ENCODE data around the gene SEZ6.

Gene SEZ6

GRCh38 chr17:28975646-28976045 lies 30.2 kb downstream of the SEZ6 start:
- DNase-seq (ENCODE audit: low read depth) = no peak

- no peak for DNase-seq (ENCODE audit: low read depth)
Observed at GRCh38 chr17:28975031-28975430, 30.8 kb downstream of the SEZ6 start.

- no peak for DNase-seq (ENCODE audit: low read depth)
Observed at GRCh38 chr17:28974451-28974850, 31.4 kb downstream of the SEZ6 start.

- no peak for DNase-seq (ENCODE audit: low read depth)
Observed at GRCh38 chr17:28973425-28973824, 32.4 kb downstream of the SEZ6 start.

- no peak for DNase-seq (ENCODE audit: low read depth)
Observed at GRCh38 chr17:28972437-28972836, 33.4 kb downstream of the SEZ6 start.

- DNase-seq (ENCODE audit: low read depth) = no peak
Observed at GRCh38 chr17:28970879-28971278, 35.0 kb downstream of the SEZ6 start.

- DNase-seq (ENCODE audit: low read depth) = no peak
Observed at GRCh38 chr17:28969706-28970393, 36.0 kb downstream of the SEZ6 start.

GRCh38 chr17:28968914-28969295 lies 36.9 kb downstream of the SEZ6 start:
- DNase-seq (ENCODE audit: low read depth) = no peak

GRCh38 chr17:28968231-28968913 lies 37.5 kb downstream of the SEZ6 start:
- DNase-seq (ENCODE audit: low read depth) = no peak

GRCh38 chr17:28967221-28968135 lies 38.4 kb downstream of the SEZ6 start:
- no peak for DNase-seq (ENCODE audit: low read depth)

GRCh38 chr17:28963841-28964240 lies 42.0 kb downstream of the SEZ6 start:
- DNase-seq (ENCODE audit: low read depth) = no peak

- no peak for DNase-seq (ENCODE audit: low read depth)
Observed at GRCh38 chr17:28963055-28963611, 42.7 kb downstream of the SEZ6 start.

- no peak for DNase-seq (ENCODE audit: low read depth)
Observed at GRCh38 chr17:28961391-28961790, 44.4 kb downstream of the SEZ6 start.

- DNase-seq (ENCODE audit: low read depth) = no peak
Observed at GRCh38 chr17:28960256-28961061, 45.4 kb downstream of the SEZ6 start.

- no peak for DNase-seq (ENCODE audit: low read depth)
Observed at GRCh38 chr17:28959471-28959871, 46.4 kb downstream of the SEZ6 start.

- no peak for DNase-seq (ENCODE audit: low read depth)
Observed at GRCh38 chr17:28958820-28959455, 46.9 kb downstream of the SEZ6 start.

GRCh38 chr17:28957992-28958355 lies 47.9 kb downstream of the SEZ6 start:
- no peak for DNase-seq (ENCODE audit: low read depth)

GRCh38 chr17:28957277-28957991 lies 48.4 kb downstream of the SEZ6 start:
- no peak for DNase-seq (ENCODE audit: low read depth)

GRCh38 chr17:28956861-28957260 lies 49.0 kb downstream of the SEZ6 start:
- no peak for DNase-seq (ENCODE audit: low read depth)

- DNase-seq (ENCODE audit: low read depth) = no peak
Observed at GRCh38 chr17:28956112-28956511, 49.7 kb downstream of the SEZ6 start.

- DNase-seq (ENCODE audit: low read depth) = no peak
Observed at GRCh38 chr17:28955408-28955807, 50.4 kb downstream of the SEZ6 start.
